GM23338 (cell line): Measurements from ENCODE around the gene DNAJC1.

Experiments used
- CREB1 ChIP-seq: fragments of 250-450 bp; sonication (Bioruptor Pico); IDR thresholded peaks from 2 replicates; pipeline ENCODE4 v1.5.0; 2020; ENCODE audit warnings: low read depth, mild to moderate bottlenecking, moderate library complexity
- EZH2 ChIP-seq: fragments of 200-600 bp; sonication (generic); IDR thresholded peaks from one replicate; pipeline ENCODE4 v1.8.0; 2017; ENCODE audit warnings: antibody characterized with exemption, mild to moderate bottlenecking, low read depth; ENCODE audit not compliant: unreplicated experiment
- EZH2phosphoT487 ChIP-seq: fragments of 200-600 bp; sonication (generic); IDR thresholded peaks from one replicate; pipeline ENCODE4 v1.8.1; 2018; ENCODE audit warnings: antibody characterized with exemption; ENCODE audit not compliant: unreplicated experiment
- JUNB ChIP-seq: IDR thresholded peaks from one replicate; pipeline ENCODE4 v1.6.1; 2016; ENCODE audit warnings: antibody characterized with exemption; ENCODE audit not compliant: unreplicated experiment
- POLR2AphosphoS5 ChIP-seq: IDR thresholded peaks from 2 replicates; pipeline ENCODE4 v1.6.1; 2016; ENCODE audit warnings: antibody characterized with exemption, low read depth
- STAT1 ChIP-seq: IDR thresholded peaks from one replicate; pipeline ENCODE4 v1.6.1; 2016; ENCODE audit warnings: antibody characterized with exemption; ENCODE audit not compliant: unreplicated experiment
- ZNF114 ChIP-seq: fragments of 250-450 bp; sonication (Bioruptor Pico); IDR thresholded peaks from 2 replicates; pipeline ENCODE4 v1.5.0; 2020; ENCODE audit warnings: mild to moderate bottlenecking, moderate library complexity
- TF ChIP-seq, protein P1 (sequence below), 2 experiments: fragments of 200-600 bp in 1 of 2; sonication (generic) in 1 of 2; conservative IDR thresholded peaks; 2 replicates each; pipeline versions ENCODE4 v1.5.1 to v1.6.1; 2016 to 2017; ENCODE audit warnings: antibody characterized with exemption in 2 of 2, low read depth in 2 of 2, mild to moderate bottlenecking in 2 of 2, moderate library complexity in 1 of 2
- TF ChIP-seq, protein P2 (sequence below): IDR thresholded peaks from one replicate; pipeline ENCODE4 v1.6.1; 2018; ENCODE audit warnings: antibody characterized with exemption; ENCODE audit not compliant: unreplicated experiment
- TF ChIP-seq, protein P3 (sequence below): IDR thresholded peaks from 2 replicates; pipeline ENCODE4 v1.6.1; 2016; ENCODE audit warnings: antibody characterized with exemption

DNA sequence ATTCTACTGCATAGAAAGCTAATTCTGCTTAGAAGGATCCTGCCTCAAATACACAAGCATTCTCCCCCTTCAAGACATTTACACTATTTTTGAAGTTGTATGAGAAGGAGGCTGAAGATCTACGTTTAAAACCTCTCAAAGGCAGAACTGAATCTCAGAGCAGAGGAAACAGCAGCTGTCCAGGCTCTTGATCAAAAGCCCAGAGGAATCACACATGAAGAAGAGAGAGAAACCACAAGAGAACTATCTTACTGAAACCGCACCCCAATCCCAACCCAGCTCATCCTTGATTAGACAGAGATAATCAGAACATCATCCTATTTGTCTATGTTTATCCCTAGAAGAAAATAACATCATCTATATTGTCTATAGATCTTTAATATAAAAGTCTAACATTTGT, 2.2 kb upstream of the DNAJC1 start:
- TF ChIP-seq STAT1 (no peak), EZH2phosphoT487 (no peak), CREB1 (no peak), POLR2AphosphoS5 (no peak), EZH2 (no peak), ZNF114 (no peak), JUNB (no peak)
- TF ChIP-seq, protein P1, sequence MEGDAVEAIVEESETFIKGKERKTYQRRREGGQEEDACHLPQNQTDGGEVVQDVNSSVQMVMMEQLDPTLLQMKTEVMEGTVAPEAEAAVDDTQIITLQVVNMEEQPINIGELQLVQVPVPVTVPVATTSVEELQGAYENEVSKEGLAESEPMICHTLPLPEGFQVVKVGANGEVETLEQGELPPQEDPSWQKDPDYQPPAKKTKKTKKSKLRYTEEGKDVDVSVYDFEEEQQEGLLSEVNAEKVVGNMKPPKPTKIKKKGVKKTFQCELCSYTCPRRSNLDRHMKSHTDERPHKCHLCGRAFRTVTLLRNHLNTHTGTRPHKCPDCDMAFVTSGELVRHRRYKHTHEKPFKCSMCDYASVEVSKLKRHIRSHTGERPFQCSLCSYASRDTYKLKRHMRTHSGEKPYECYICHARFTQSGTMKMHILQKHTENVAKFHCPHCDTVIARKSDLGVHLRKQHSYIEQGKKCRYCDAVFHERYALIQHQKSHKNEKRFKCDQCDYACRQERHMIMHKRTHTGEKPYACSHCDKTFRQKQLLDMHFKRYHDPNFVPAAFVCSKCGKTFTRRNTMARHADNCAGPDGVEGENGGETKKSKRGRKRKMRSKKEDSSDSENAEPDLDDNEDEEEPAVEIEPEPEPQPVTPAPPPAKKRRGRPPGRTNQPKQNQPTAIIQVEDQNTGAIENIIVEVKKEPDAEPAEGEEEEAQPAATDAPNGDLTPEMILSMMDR (conservative IDR thresholded peaks at IDR 0.05; ENCODE audit: low read depth in 2 of 2): no peak
- TF ChIP-seq, protein P2, sequence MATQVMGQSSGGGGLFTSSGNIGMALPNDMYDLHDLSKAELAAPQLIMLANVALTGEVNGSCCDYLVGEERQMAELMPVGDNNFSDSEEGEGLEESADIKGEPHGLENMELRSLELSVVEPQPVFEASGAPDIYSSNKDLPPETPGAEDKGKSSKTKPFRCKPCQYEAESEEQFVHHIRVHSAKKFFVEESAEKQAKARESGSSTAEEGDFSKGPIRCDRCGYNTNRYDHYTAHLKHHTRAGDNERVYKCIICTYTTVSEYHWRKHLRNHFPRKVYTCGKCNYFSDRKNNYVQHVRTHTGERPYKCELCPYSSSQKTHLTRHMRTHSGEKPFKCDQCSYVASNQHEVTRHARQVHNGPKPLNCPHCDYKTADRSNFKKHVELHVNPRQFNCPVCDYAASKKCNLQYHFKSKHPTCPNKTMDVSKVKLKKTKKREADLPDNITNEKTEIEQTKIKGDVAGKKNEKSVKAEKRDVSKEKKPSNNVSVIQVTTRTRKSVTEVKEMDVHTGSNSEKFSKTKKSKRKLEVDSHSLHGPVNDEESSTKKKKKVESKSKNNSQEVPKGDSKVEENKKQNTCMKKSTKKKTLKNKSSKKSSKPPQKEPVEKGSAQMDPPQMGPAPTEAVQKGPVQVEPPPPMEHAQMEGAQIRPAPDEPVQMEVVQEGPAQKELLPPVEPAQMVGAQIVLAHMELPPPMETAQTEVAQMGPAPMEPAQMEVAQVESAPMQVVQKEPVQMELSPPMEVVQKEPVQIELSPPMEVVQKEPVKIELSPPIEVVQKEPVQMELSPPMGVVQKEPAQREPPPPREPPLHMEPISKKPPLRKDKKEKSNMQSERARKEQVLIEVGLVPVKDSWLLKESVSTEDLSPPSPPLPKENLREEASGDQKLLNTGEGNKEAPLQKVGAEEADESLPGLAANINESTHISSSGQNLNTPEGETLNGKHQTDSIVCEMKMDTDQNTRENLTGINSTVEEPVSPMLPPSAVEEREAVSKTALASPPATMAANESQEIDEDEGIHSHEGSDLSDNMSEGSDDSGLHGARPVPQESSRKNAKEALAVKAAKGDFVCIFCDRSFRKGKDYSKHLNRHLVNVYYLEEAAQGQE: no peak
- TF ChIP-seq, protein P3, sequence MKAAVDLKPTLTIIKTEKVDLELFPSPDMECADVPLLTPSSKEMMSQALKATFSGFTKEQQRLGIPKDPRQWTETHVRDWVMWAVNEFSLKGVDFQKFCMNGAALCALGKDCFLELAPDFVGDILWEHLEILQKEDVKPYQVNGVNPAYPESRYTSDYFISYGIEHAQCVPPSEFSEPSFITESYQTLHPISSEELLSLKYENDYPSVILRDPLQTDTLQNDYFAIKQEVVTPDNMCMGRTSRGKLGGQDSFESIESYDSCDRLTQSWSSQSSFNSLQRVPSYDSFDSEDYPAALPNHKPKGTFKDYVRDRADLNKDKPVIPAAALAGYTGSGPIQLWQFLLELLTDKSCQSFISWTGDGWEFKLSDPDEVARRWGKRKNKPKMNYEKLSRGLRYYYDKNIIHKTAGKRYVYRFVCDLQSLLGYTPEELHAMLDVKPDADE: no peak
